Caco-2 (cell line): ENCODE results near the gene IFITM10. TPM values are rescaled to one million over a fixed set of nuclear protein-coding genes. Genes with fewer than 3 reads are reported as not detected.

Source experiments
- BruUV-seq: library from RNA; stranded (reverse); fragments of 400-500 nt; replicated peaks from 2 replicates; lab custom pipeline; 2021; lab: Mats Ljungman, UMichigan
- CTCF ChIA-PET: fragments of 300-600 bp; sonication (Branson Sonifier 250); formaldehyde crosslinking; loops from one replicate; lab custom pipeline; 2022; ENCODE audit warnings: antibody characterized with exemption; lab: Charles Lee
- POLR2A ChIA-PET: fragments of 300-600 bp; sonication (Branson Sonifier 250); formaldehyde crosslinking; loops from one replicate; lab custom pipeline; 2022; ENCODE audit warnings: antibody characterized with exemption; lab: Charles Lee
- DNase-seq, 2 experiments: peaks; one replicate each; pipeline versions ENCODE4 v3.0.0 to v3.0.0-alpha.2; 2020 to 2022
- H3K27me3 ChIP-seq: replicated peaks from 2 replicates; pipeline ENCODE4 v1.6.0; 2011; ENCODE audit warnings: low read length; ENCODE audit not compliant: control insufficient read depth, insufficient read depth
- H3K36me3 ChIP-seq: 2 replicates; pipeline ENCODE4 v1.5.1; 2011; ENCODE audit warnings: low read length; ENCODE audit not compliant: control insufficient read depth, insufficient read depth
- H3K4me1 ChIP-seq: fragments of 250-450 bp; sonication (Bioruptor Pico); 2 replicates; pipeline ENCODE4 v1.5.1; 2020; ENCODE audit warnings: mild to moderate bottlenecking
- H3K4me3 ChIP-seq: 2 replicates; pipeline ENCODE4 v1.5.1; 2011; ENCODE audit warnings: low read depth, mild to moderate bottlenecking, control low read depth, low read length
- H3K9me3 ChIP-seq: fragments of 250-450 bp; sonication (Bioruptor Pico); 2 replicates; pipeline ENCODE4 v1.5.1; 2020; ENCODE audit warnings: mild to moderate bottlenecking, moderate library complexity
- H3K27ac Mint-ChIP-seq: one replicate; pipeline ENCODE4 v1.8.0; 2022; ENCODE audit warnings: mixed read lengths; ENCODE audit not compliant: unreplicated experiment
- H3K27me3 Mint-ChIP-seq: one replicate; pipeline ENCODE4 v1.8.0; 2022; ENCODE audit warnings: mixed read lengths; ENCODE audit not compliant: insufficient read depth, unreplicated experiment
- H3K36me3 Mint-ChIP-seq: one replicate; pipeline ENCODE4 v1.8.0; 2022; ENCODE audit warnings: mild to moderate bottlenecking, mixed read lengths; ENCODE audit not compliant: insufficient read depth, unreplicated experiment
- H3K4me1 Mint-ChIP-seq: one replicate; pipeline ENCODE4 v1.8.0; 2022; ENCODE audit warnings: low read depth, mixed read lengths; ENCODE audit not compliant: unreplicated experiment
- H3K4me3 Mint-ChIP-seq: one replicate; pipeline ENCODE4 v1.8.0; 2022; ENCODE audit warnings: mild to moderate bottlenecking, moderate library complexity, mixed read lengths; ENCODE audit not compliant: unreplicated experiment
- H3K9me3 Mint-ChIP-seq: one replicate; pipeline ENCODE4 v1.8.0; 2022; ENCODE audit warnings: mixed read lengths; ENCODE audit not compliant: unreplicated experiment
- intact Hi-C: fragments of 100-400 bp; cut with micrococcal nuclease; formaldehyde crosslinking; loops from one replicate; pipeline ENCODE4 v1.10.0; 2022; ENCODE audit not compliant: unreplicated experiment
- total RNA-seq: library from RNA; stranded (reverse); gene quantifications from 2 replicates; pipeline ENCODE4 v1.2.3, GENCODE V29; 2022
- TF ChIP-seq, protein P1 (sequence below), 2 experiments: fragments of 200-600 bp in 1 of 2; IDR thresholded peaks; 1 replicate in 1 of 2; 2 replicates in 1 of 2; pipeline versions ENCODE4 v1.5.1 to v1.8.0; 2011 to 2022; ENCODE audit warnings: antibody characterized with exemption in 1 of 2, control low read depth in 1 of 2, inconsistent platforms in 1 of 2, low read depth in 1 of 2, low read length in 1 of 2, mild to moderate bottlenecking in 1 of 2, moderate library complexity in 1 of 2; ENCODE audit not compliant: insufficient read depth in 1 of 2, severe bottlenecking in 1 of 2, unreplicated experiment in 1 of 2

The IFITM10 gene
- total RNA-seq, 1 experiment from 2014 or later, result 2.7 TPM

DNA sequence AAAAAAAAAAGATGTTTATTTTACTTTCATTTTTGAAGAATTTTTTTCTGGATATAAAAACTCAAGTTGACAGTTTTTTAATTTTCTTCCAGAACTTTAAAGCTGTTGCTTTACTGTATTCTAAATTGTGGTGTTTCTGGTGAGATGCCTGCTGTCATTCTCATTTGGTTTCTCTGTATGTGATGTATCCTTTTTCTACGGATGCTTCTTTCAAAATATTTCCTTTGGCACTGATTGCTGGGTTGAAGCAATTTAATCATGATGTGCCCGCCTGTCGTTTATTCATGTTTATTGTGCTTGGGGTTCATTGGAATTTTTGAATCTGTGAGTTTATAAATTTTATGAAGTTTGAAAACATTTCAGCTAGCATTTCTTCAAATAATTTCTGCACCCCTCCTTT is 42.7 kb upstream of the IFITM10 start:
- Mint-ChIP-seq H3K4me3 (no peak overlapping the region), H3K9me3 (peaks cover 9% of the 10 kb centered on the region), H3K36me3 (no peaks in the 10 kb centered on the region), H3K27me3 (no peaks in the 10 kb centered on the region), H3K4me1 (peaks cover 12% of the 10 kb centered on the region), H3K27ac (no peak overlapping the region)
- no peaks in the 10 kb centered on the region for H3K4me1 ChIP-seq
- POLR2A ChIA-PET, result no interaction called here
- no peaks in the 10 kb centered on the region for H3K9me3 ChIP-seq
- H3K27me3 ChIP-seq, result no peaks in the 10 kb centered on the region
- H3K36me3 ChIP-seq, result no peaks in the 10 kb centered on the region
- DNase-seq, result no peak
- no peak overlapping the region for H3K4me3 ChIP-seq
- BruUV-seq, result no TSS peak
- intact Hi-C loops, result no loop called here
- CTCF ChIA-PET, result interaction anchor here (0.7 kb wide), 1 partner anchor 61 kb away, joined by 3 read pairs; no protein-coding TSS in a partner anchor
- TF ChIP-seq, protein P1, sequence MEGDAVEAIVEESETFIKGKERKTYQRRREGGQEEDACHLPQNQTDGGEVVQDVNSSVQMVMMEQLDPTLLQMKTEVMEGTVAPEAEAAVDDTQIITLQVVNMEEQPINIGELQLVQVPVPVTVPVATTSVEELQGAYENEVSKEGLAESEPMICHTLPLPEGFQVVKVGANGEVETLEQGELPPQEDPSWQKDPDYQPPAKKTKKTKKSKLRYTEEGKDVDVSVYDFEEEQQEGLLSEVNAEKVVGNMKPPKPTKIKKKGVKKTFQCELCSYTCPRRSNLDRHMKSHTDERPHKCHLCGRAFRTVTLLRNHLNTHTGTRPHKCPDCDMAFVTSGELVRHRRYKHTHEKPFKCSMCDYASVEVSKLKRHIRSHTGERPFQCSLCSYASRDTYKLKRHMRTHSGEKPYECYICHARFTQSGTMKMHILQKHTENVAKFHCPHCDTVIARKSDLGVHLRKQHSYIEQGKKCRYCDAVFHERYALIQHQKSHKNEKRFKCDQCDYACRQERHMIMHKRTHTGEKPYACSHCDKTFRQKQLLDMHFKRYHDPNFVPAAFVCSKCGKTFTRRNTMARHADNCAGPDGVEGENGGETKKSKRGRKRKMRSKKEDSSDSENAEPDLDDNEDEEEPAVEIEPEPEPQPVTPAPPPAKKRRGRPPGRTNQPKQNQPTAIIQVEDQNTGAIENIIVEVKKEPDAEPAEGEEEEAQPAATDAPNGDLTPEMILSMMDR (IDR thresholded peaks at IDR 0.05; ENCODE audit: insufficient read depth in 1 of 2, low read depth in 1 of 2, low read length in 1 of 2, severe bottlenecking in 1 of 2, unreplicated experiment in 1 of 2), result no peak

DNA sequence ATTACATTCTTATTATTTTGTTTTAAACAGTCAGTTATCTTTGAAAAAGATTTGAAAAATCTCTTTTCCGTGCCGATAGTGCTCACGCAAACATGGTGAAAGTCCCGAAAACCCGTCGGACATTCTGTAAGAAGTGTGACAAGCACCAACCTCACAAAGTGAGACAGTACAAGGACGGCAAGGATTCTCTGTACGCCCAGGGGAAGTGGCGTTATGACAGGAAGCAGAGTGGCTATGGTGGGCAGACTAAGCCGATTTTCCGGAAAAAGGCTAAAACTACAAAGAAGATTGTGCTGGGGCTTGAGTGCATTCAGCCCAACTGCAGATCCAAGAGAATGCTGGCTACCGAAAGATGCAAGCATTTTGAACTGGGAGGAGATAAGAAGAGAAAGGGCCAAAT is 42.1 kb upstream of the IFITM10 start:
- no peaks in the 10 kb centered on the region for H3K27me3 Mint-ChIP-seq
- H3K4me3 ChIP-seq, result no peak overlapping the region
- H3K36me3 ChIP-seq, result no peaks in the 10 kb centered on the region
- peaks cover 9% of the 10 kb centered on the region for H3K9me3 Mint-ChIP-seq
- no peaks in the 10 kb centered on the region for H3K9me3 ChIP-seq
- H3K4me1 ChIP-seq, result no peaks in the 10 kb centered on the region
- CTCF ChIA-PET, result no interaction called here
- H3K4me1 Mint-ChIP-seq, result peaks cover 12% of the 10 kb centered on the region
- intact Hi-C loops, result no loop called here
- H3K4me3 Mint-ChIP-seq, result no peak overlapping the region
- no peaks in the 10 kb centered on the region for H3K36me3 Mint-ChIP-seq
- no TSS peak for BruUV-seq
- TF ChIP-seq, protein P1 (IDR thresholded peaks at IDR 0.05; ENCODE audit: insufficient read depth in 1 of 2, low read depth in 1 of 2, low read length in 1 of 2, severe bottlenecking in 1 of 2, unreplicated experiment in 1 of 2), result no peak
- H3K27me3 ChIP-seq, result no peaks in the 10 kb centered on the region
- no peak for DNase-seq
- H3K27ac Mint-ChIP-seq, result no peak overlapping the region
- POLR2A ChIA-PET, result no interaction called here

DNA sequence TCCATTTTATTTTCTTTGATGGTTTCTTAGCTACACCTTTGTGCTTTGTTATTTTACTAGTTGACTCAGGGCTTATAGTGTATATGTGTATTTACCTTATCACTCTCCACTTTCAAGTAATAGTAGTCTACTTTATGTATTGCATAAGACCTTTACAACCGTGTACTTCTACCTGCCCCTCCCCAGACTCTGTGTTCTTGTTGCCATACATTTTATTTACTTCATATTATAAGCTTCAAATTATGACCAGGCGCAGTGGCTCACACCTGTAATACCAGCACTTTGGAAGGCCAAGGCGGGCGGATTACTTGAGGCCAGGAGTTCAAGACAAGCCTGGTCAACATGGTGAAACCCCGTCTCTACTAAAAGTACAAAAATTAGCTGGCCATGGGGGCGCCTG is 41.5 kb upstream of the IFITM10 start:
- CTCF ChIA-PET, result no interaction called here
- intact Hi-C loops, result no loop called here

More for the DNA sequence above, 41.5 kb upstream of the IFITM10 start:
- no TSS peak for BruUV-seq
- Histone ChIP-seq H3K4me3 (no peak overlapping the region), H3K4me1 (no peaks in the 10 kb centered on the region), H3K27me3 (no peaks in the 10 kb centered on the region), H3K36me3 (no peaks in the 10 kb centered on the region), H3K9me3 (no peaks in the 10 kb centered on the region)
- Mint-ChIP-seq H3K4me1 (peaks cover 12% of the 10 kb centered on the region), H3K4me3 (no peak overlapping the region), H3K9me3 (peaks cover 9% of the 10 kb centered on the region), H3K27ac (peak overlapping the region; percentile 42), H3K27me3 (no peaks in the 10 kb centered on the region), H3K36me3 (no peaks in the 10 kb centered on the region)
- POLR2A ChIA-PET, result no interaction called here
- TF ChIP-seq, protein P1 (IDR thresholded peaks at IDR 0.05; ENCODE audit: insufficient read depth in 1 of 2, low read depth in 1 of 2, low read length in 1 of 2, severe bottlenecking in 1 of 2, unreplicated experiment in 1 of 2), result no peak
- no peak for DNase-seq
